ENCODE measurements around the gene ATP5F1A.
"Not testable (repeated sequence)": the region's sequence is repeated elsewhere in the genome, so short reads cannot be mapped to it uniquely, and the experiment has no call there.

The ATP5F1A gene

DNA sequence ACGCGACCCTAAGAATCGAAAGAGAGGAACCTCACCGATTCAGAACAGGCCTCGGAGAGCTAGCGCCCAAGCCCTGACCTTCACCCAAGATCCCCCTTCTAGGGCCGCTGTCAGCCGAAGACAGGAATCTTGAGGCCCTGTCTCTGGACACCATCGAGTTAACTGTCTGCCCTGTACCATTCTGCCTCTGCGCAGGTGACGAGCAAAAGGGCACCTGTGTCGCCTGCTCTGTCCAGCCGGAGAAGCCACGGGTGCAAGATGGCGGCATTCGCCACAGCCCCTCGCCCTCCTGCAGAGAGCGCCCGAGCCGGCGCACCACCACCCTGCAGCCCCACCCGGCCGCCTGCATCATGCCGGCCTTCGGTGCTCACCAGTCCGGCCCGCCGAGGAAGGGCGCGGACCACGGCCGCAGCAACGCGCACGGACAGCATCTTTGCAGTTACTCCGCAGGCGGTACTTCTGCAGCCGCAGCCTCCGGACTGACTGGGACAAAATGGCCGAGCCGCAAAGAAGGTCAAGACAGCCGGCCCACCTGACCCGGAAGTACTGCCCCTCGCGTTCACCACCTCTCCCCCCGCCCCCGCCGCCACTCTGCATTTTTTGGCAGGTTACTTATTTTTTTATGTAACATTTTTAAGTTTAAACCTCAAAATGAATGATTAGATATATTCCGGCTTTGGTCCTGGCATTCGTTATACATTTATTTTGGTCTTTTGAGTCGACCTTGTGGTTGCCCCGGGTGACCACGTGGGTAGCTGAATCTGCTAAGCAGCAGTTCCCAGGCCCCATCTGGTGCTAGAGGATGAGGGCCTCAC is at the start of gene ATP5F1A:
Gene ATP5F1A, minus strand, starts transcription at position 496 of the 815 bp plus-strand sequence. Its CDS starts 65 bp downstream, at position 431.
- TF ChIP-seq POLR2AphosphoS5 (IDR thresholded peaks at IDR 0.05; ENCODE audit: borderline replicate concordance, low read depth, low read length), result peak; percentile 92
- no peak for TF ChIP-seq EZH2 (IDR thresholded peaks at IDR 0.05)
- TF ChIP-seq FOXP2 (optimal IDR thresholded peaks at IDR 0.05; ENCODE audit: control extremely low read depth, extremely low read length, insufficient read depth), result no peak
- DNase-seq (ENCODE audit: low read depth, low spot score), result no peak
- Histone ChIP-seq H3K9me3 (ENCODE audit: low read depth, low read length) (no peaks in the 10 kb centered on the region), H3K9ac (ENCODE audit: insufficient read length) (peak within 1 kb of the TSS; percentile 96), H3K36me3 (ENCODE audit: insufficient read depth, low read length) (peaks cover 28% of the 10 kb centered on the region), H3K27ac (peak within 1 kb of the TSS; percentile 87), H3K4me3 (peak within 1 kb of the TSS; percentile 81)

DNA sequence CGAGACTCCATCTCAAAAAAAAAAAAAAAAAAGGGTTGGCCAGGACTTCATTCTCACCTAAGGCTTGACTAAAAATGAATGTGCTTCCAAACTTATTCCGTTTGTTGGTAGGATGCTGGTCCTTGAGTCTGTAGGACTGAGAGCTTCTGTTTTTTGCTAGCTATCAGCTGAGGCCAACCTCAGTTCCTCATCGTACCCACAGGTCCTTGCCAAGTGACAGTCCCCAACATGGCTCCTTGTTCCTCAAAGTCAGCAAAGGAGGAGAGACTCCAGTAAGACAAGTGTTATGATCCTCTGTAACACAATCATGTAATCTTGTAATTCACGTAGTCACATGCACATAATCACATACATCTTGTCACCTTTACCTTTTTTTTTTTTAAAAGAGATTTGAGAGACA is 43.1 kb upstream of the ATP5F1A start:
- Histone ChIP-seq H3K9me3 (ENCODE audit: low read depth, low read length) (no peaks in the 10 kb centered on the region), H3K36me3 (ENCODE audit: insufficient read depth, low read length) (no peaks in the 10 kb centered on the region), H3K27ac (no peak overlapping the region), H3K9ac (ENCODE audit: insufficient read length) (no peak overlapping the region), H3K4me3 (no peak overlapping the region)
- TF ChIP-seq POLR2AphosphoS5 (IDR thresholded peaks at IDR 0.05; ENCODE audit: borderline replicate concordance, low read depth, low read length), result no peak
- no peak for TF ChIP-seq FOXP2 (optimal IDR thresholded peaks at IDR 0.05; ENCODE audit: control extremely low read depth, extremely low read length, insufficient read depth)
- TF ChIP-seq EZH2 (IDR thresholded peaks at IDR 0.05), result no peak
- DNase-seq (ENCODE audit: low read depth, low spot score), result no peak

DNA sequence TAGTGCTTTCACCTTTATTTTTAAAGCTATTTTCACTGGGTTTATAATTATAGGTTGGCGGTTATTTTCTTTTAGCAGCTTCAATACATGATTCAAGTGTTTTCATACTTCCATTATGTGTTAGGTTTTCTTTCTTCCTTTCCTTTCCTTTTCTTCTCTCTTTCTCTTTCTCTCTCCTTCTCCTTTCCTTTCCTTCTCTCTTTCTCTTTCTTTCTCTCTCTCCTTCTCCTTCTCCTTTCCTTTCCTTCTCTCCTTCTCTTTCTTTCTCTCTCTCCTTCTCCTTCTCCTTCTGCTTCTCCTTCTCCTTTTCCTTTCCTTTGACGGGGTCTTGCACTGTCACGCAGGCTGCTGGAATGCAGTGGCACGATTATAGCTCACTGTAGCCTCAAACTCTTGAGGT is 42.1 kb upstream of the ATP5F1A start:
- Histone ChIP-seq H3K36me3 (ENCODE audit: insufficient read depth, low read length) (no peaks in the 10 kb centered on the region), H3K9me3 (ENCODE audit: low read depth, low read length) (no peaks in the 10 kb centered on the region), H3K4me3 (no peak overlapping the region), H3K27ac (no peak overlapping the region), H3K9ac (ENCODE audit: insufficient read length) (no peak overlapping the region)
- DNase-seq (ENCODE audit: low read depth, low spot score), result no peak
- no peak for TF ChIP-seq FOXP2 (optimal IDR thresholded peaks at IDR 0.05; ENCODE audit: control extremely low read depth, extremely low read length, insufficient read depth)

DNA sequence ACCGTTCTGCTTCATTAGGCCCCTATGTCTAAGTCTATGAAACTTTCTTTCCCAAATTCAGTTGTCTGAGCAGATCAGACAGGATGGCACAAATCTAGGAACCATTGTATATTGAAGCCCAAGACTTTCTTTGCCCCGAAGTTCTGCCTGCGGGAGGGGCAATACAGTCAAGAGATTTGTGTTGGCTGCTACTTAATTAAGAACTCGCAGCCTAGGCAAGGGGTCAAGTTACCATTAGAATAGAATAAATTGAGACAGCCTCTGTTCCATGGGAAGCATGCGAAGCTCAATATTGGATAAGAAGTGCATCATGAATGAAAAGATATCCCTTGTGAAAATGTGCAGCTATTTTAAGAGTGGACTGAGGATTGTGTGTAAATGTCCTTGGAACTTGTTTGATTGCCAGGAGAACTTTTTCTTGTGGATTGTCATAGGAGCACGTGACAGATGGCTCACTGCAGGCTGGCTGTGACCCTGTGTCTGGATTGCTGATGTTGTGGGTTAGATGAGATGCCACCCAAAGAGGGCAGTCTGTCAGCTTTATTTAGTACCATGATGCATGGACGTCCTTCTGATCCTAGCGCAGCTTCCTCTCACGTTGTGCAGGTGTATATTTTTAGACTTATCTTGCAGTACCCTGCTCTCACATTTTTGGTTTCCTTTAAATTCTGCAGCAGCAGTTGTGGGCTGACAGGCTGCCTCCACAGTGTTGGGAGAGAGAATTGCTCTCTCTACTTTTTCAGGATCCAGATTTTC is 37.0 kb upstream of the ATP5F1A start:
- no peaks in the 10 kb centered on the region for H3K9me3 ChIP-seq (ENCODE audit: low read depth, low read length)
- no peak for DNase-seq (ENCODE audit: low read depth, low spot score)
- H3K27ac ChIP-seq, result no peak overlapping the region
- TF ChIP-seq POLR2AphosphoS5 (IDR thresholded peaks at IDR 0.05; ENCODE audit: borderline replicate concordance, low read depth, low read length) (no peak), FOXP2 (optimal IDR thresholded peaks at IDR 0.05; ENCODE audit: control extremely low read depth, extremely low read length, insufficient read depth) (no peak), EZH2 (IDR thresholded peaks at IDR 0.05) (no peak)
- no peaks in the 10 kb centered on the region; the same call in 1 of the 2 replicates for H3K36me3 ChIP-seq (ENCODE audit: insufficient read depth, low read length)
- H3K4me3 ChIP-seq, result no peak overlapping the region
- H3K9ac ChIP-seq (ENCODE audit: insufficient read length), result no peak overlapping the region

DNA sequence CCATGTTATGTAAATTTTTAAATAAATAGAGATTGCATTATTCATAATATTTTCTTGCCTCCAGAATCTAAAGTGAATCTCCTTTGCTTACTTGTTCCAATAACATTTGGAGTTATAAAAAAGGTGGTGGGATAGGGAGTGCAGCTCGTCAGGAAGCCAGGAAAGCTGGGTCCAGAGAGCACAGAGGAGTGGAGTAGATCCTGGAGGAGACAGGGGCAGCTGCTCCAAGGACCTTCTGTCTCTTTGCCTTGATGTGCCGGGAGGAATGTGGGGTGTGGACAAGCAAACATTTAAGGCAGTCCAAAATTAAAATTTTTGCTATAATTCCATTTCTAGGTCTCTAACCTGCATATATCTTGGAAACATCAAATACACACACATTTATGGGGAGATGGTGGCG is 35.4 kb upstream of the ATP5F1A start:
- Histone ChIP-seq H3K4me3 (no peak overlapping the region), H3K36me3 (ENCODE audit: insufficient read depth, low read length) (peaks cover 14% of the 10 kb centered on the region), H3K9ac (ENCODE audit: insufficient read length) (no peak overlapping the region), H3K9me3 (ENCODE audit: low read depth, low read length) (no peaks in the 10 kb centered on the region), H3K27ac (no peak overlapping the region)
- TF ChIP-seq FOXP2 (optimal IDR thresholded peaks at IDR 0.05; ENCODE audit: control extremely low read depth, extremely low read length, insufficient read depth) (no peak), POLR2AphosphoS5 (IDR thresholded peaks at IDR 0.05; ENCODE audit: borderline replicate concordance, low read depth, low read length) (no peak), EZH2 (IDR thresholded peaks at IDR 0.05) (no peak)
- no peak for DNase-seq (ENCODE audit: low read depth, low spot score)

DNA sequence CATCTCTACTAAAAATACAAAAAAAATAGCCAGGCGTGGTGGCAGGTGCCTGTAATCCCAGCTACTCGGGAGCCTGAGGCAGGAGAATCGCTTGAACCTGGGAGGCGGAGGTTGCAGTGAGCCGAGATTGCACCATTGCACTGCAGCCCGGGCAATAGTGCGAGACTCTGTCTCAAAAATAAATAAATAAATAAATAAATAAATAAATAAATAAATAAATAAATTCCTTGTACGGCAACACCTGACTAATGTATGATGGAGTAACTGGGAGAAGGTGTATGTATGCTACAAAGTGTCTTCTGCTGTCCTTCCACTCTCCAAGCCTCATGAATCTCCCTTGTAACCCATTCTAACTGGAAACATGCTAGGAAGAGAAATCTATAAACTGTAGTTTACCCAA is 32.5 kb upstream of the ATP5F1A start:
- not testable (repeated sequence) for H3K9me3 ChIP-seq (ENCODE audit: low read depth, low read length); H3K9ac ChIP-seq (ENCODE audit: insufficient read length); H3K4me3 ChIP-seq; H3K27ac ChIP-seq; DNase-seq (ENCODE audit: low read depth, low spot score)
- H3K36me3 ChIP-seq (ENCODE audit: insufficient read depth, low read length), result peaks cover 23% of the 10 kb centered on the region

DNA sequence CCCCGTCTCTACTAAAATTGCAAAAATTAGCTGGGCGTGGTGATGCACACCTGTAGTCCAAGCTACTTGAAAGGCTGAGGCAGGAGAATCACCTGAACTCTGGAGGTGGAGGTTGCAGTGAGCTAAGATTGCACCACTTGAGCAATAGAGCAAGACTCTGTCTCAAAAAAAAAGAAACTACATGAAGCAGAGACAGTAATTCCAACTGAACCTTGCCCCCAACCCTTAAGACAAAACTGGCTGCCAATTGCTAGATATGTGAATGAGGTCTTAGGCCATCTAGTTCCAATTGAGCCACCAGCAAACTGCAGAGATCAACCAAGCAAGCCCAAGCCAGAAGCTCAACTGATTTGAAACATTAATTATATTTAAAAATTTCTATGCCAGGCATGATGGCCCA is 32.0 kb upstream of the ATP5F1A start:
- H3K4me3 ChIP-seq, result no peak overlapping the region
- TF ChIP-seq POLR2AphosphoS5 (IDR thresholded peaks at IDR 0.05; ENCODE audit: borderline replicate concordance, low read depth, low read length) (no peak), FOXP2 (optimal IDR thresholded peaks at IDR 0.05; ENCODE audit: control extremely low read depth, extremely low read length, insufficient read depth) (no peak), EZH2 (IDR thresholded peaks at IDR 0.05) (no peak)
- no peak overlapping the region for H3K27ac ChIP-seq
- H3K9ac ChIP-seq (ENCODE audit: insufficient read length), result no peak overlapping the region
- H3K9me3 ChIP-seq (ENCODE audit: low read depth, low read length), result no peaks in the 10 kb centered on the region
- no peak for DNase-seq (ENCODE audit: low read depth, low spot score)
- H3K36me3 ChIP-seq (ENCODE audit: insufficient read depth, low read length), result peaks cover 23% of the 10 kb centered on the region

DNA sequence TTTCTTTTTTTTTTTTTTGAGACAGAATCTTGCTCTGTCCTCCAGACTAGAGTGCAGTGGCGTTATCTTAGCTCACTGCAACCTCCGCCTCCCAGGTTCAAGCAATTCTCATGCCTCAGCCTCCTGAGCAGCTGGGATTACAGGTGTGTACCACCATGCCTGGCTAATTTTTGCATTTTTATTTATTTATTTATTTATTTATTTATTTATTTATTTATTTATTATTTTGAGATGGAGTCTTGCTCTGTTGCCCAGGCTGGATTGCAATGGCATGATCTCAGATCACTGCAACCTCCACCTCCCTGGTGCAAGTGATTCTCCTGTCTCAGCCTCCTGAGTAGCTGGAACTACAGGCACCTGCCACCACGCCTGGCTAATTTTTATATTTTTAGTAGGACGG is 28.5 kb upstream of the ATP5F1A start:
- H3K9me3 ChIP-seq (ENCODE audit: low read depth, low read length); H3K27ac ChIP-seq; H3K4me3 ChIP-seq; DNase-seq (ENCODE audit: low read depth, low spot score); H3K9ac ChIP-seq (ENCODE audit: insufficient read length): not testable (repeated sequence)
- peaks cover 44% of the 10 kb centered on the region for H3K36me3 ChIP-seq (ENCODE audit: insufficient read depth, low read length)

DNA sequence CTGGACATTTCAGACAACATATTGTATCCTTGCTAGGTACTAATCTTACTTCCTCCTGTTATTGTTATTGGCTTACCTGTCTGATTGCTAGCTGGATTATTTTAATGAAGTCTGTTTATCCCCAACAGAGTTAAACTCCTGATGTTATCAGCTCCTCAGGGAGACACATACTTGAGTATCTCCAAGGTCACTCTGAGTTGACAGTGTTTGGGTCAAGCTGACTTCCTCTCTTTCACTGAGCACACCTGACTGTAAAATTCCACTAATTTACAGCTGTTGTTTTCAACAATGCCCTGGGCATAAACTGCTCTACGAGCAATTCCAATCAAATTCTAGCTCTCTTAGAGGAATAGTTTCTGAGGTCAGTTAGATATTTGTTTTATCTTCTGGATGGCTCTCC is 15.7 kb upstream of the ATP5F1A start:
- no peaks in the 10 kb centered on the region for H3K9me3 ChIP-seq (ENCODE audit: low read depth, low read length)
- DNase-seq (ENCODE audit: low read depth, low spot score), result no peak
- peaks cover 45% of the 10 kb centered on the region for H3K36me3 ChIP-seq (ENCODE audit: insufficient read depth, low read length)
- no peak overlapping the region for H3K9ac ChIP-seq (ENCODE audit: insufficient read length)
- H3K4me3 ChIP-seq, result no peak overlapping the region
- TF ChIP-seq FOXP2 (optimal IDR thresholded peaks at IDR 0.05; ENCODE audit: control extremely low read depth, extremely low read length, insufficient read depth) (no peak), POLR2AphosphoS5 (IDR thresholded peaks at IDR 0.05; ENCODE audit: borderline replicate concordance, low read depth, low read length) (no peak), EZH2 (IDR thresholded peaks at IDR 0.05) (no peak)
- no peak overlapping the region for H3K27ac ChIP-seq

All from SK-N-MC (cell line).